ENCODE measurements around the gene MINDY3. TPM values are rescaled to one million over a fixed set of nuclear protein-coding genes. Genes with fewer than 3 reads are reported as not detected.
A peak's percentile ranks its signal among the peaks of the same experiment; 100 is the strongest.

MINDY3 gene
- polyA plus RNA-seq, 3 donors, result 42.9 to 45.1 (median 44.9) TPM

GRCh38 chr10:15739254-15739970, 120.9 kb downstream of the MINDY3 start:
- DNase-seq (ENCODE audit: low read depth in 3 of 3, low spot score in 2 of 3), result no peak

DNA sequence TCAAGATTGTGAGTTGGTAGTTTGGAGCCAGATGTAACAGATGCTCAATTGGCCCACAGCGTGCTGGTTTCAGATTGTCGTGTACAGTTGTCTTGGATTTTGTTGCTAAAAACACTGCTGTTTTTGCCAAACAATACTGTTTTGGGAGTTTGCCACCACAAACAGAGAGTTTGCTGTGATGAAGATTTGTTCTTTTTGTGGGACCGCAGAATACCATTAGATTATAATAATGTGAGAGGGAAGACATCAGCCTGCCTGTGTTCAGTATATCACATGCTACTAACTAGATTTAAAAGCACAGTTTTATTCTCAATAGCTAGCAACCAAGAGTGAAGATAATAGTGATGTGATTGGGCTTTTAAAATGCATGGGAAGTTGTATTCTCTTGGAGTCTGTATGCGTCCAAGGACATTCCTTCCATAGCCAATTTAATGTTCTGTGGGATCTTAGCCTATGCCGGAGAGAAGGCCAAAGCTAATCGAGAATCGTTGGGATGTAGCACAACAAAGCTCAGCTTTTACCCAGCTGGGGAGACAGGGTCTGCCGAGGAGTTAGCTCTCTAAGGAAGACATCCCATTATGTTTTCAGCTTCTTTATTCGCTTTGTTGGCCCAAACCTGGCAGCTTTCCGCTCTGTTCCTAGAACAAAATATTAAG, 121.9 kb downstream of the MINDY3 start:
- peak in 2 of 3 donors; percentile 74 to 75 for DNase-seq (ENCODE audit: low read depth in 3 of 3, low spot score in 2 of 3)

DNA sequence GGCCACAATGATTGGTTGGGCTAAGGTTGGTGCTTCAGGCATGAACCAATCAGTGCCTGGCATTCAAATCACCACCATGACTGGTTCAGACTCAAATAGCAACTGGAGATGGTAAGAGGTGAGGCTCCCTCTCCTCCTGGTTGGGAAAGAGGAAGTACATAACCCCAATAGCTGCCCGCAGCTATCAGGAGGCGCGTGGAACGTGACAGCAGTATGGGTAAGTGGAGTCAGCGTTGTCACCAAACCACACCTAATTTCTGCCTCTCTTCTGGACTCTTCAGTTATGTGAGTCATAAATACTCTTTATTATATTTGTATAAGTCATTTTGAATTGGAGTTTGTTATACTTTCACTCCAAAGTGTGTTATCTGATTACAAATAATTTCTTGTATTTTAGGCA, 122.7 kb downstream of the MINDY3 start:
- no peak for DNase-seq (ENCODE audit: low read depth in 3 of 3, low spot score in 2 of 3)

GRCh38 chr10:15735763-15736162, 124.5 kb downstream of the MINDY3 start:
- no peak for DNase-seq (ENCODE audit: low read depth in 3 of 3, low spot score in 2 of 3)

DNA sequence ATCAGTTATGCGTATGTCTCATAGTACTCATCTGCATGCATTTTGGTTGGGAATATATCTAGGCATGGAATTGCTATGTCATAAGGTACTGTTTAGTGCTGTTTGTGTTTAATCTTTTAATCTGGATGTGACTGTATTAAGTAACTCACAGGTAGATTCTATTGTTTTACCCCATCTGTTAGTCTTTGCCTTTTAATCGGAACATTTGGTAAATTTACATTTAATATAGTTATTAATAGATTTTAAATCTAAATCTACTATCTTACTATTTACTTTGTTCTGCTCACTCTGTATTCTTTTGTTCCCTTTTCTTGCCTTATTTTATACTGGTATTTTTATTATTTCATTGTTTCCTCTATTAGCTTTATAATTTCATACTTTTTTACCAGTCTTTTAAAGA, 130.0 kb downstream of the MINDY3 start:
- DNase-seq (ENCODE audit: low read depth in 3 of 3, low spot score in 2 of 3), result no peak

- no peak for DNase-seq (ENCODE audit: low read depth in 3 of 3, low spot score in 2 of 3)
Measured at GRCh38 chr10:15729890-15730289, 130.4 kb downstream of the MINDY3 start.

Other genes starting within 250 kb of the MINDY3 start
- gene ITGA8, start 140.6 kb downstream of the MINDY3 start, polyA plus RNA-seq (ENCODE audit: insufficient read length in 3 of 3), result 10 to 100 TPM; 47.9 to 51.5 (median 51.0) TPM